ENCODE data around the gene LIN54.
"Not testable (repeated sequence)": the region's sequence is repeated elsewhere in the genome, so short reads cannot be mapped to it uniquely, and the experiment has no call there.

Gene LIN54

DNA sequence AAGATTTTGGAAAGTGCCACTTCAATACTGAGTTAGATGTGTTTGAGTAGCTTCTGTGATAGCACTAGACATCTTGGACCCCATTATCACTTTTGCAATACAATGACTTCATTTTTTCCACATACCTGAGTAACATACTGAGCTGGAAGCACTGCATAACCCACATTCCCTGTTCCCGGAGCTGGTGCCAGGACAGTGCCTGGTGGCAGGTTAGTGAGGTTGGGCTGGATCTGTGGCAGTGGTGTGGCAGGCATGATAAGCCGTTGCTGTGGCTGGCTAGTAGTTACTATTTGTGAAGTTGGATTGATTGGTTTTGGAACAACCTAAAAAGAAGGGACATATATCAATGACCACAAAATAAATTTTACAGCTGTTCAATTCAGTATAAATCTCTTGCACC, 71.2 kb downstream of the LIN54 start:
- no peak for DNase-seq

DNA sequence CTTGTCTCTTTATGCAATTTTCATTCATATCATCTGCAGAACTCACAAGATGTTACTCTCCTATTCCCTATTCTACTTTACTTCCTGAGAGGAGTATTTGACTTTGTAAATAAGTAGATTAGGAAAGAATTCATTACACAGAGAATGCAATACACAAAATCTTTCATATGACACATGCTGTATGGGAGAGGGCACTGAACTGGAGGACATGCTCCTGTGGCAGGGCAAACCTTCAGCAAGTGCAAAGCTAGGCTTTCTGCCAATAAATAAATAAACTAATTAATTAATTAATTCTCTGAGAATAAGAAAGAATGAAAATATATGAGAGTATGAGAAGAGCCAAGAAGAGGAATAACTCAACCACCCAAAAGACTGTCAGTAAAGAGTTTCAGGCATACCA, 76.2 kb downstream of the LIN54 start:
- DNase-seq, result no peak

DNA sequence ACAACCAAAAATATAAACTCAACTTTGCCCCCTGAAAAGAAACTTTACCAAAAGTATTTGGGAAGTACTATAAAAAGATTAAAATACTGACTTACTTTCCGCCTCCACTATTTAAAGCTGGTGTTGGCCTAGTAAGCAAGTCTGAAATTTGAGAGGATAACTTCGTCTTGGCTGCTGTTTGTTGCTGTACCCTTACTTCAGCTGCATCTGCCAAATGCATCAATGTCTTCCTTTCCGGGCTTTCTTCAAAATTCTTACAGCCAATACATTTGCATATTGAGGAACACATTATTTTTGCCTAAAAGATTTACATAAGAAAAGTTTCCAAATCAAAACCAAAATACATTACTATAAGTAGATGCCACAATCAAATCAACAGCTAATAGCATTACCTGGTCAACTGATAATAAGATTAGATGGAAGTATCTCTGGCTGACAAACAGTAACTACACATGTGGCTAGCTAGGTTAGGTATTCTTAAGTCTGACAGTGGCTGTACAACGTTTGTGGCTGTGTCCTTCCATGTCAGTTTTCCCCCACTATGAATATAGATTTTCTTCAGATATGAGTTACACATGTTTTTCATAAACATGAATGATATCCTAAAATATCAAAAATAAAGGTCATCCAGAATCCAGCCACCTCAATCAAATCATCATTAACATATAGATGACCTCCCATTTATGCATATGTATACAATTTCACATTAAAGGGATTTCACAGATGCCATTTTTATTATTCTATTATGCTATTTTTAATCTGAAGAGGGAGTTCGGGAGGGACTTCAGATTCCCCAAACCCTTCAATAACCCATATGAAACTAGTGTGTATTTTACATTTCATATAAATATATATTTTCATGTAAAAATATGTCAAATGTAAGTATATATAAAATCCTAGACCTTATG, 79.5 kb downstream of the LIN54 start:
- DNase-seq, result no peak

DNA sequence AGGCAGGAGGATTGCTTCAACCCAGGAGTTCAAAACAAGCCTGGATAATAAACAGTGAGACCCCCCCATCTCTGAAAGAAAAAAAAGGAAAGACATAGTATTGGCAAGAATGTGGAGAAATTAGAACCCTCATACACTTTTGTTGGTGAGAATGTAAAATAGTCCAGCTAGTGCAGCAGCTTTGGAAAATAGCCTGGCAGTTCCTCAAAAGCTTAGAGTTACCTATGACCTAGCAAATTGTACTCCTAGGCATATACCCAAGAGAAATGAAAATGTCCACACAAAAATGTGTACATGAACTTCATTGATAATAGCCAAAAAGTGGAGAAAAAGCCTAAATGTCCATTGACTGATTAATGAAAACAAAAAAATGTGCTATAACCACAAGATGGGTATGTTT, 88.8 kb downstream of the LIN54 start:
- no peak for DNase-seq

DNA sequence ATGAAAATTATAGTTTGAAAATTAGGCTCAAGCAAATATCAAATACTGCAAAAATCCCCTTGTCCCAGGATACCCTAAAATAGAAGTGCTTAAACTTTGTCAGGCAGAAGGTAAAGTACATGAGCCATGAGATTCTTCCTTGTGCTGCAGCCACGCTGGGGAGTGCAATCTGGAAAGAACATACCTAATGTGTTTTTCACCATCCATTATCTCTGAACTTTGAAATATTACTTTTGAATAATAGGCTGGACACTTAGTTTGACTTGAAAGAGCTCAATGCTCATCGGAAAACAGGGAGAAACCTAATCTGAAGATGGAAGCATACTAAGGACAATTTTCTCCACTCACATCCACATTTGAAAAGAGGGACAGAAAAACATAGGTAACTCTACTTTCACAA, 91.2 kb downstream of the LIN54 start:
- no peak for DNase-seq

DNA sequence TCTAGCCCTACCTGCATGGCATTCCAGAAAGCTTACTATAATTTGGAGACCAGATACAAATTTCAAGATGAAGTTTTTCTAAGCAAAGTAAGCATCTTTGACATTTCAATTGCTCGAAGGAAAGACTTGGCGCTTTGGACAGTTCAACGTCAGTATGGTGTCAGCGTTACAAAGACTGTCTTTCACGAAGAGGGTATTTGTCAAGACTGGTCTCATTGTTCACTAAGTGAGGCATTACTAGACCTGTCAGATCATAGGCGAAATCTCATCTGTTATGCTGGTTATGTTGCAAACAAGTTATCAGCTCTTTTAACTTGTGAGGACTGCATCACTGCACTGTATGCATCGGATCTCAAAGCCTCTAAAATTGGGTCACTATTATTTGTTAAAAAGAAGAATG, 92.5 kb downstream of the LIN54 start:
- no peak for DNase-seq

DNA sequence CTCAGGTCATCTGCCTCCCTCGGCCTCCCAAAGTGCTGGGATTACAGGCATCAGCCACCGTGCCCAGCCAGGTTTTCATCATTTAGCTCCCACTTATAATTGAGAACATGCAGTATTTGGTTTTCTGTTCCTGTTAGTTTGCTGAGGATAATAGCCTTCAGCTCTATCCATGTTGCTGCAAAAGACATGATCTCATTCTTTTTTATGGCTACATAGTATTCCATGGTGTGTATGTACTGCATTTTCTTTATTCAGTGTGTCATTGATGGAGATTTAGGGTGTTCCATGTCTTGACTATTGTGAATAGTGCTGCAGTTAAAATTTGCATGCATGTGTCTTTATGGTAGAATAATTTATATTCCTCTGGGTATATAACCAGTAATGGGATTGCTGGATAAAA, 96.7 kb downstream of the LIN54 start:
- not testable (repeated sequence) for DNase-seq

DNA sequence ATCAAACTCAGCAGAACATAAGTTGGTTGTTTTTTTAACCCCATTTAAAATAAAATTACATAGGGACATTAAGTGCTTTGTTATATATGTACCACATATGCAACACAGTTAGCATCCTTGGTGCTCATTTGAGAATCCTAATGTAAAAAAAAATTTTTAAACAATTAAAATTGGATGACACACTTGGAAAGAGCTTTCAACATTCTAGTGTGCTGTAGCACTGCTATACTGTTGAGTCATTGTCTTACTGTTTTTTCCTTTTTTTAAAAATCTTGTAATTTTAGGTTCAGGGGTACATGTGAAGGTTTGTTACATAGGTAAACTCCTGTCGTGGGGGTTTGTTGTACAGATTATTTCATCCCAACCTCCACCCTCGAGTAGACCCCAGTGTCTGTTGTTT, 97.3 kb downstream of the LIN54 start:
- no peak for DNase-seq

DNA sequence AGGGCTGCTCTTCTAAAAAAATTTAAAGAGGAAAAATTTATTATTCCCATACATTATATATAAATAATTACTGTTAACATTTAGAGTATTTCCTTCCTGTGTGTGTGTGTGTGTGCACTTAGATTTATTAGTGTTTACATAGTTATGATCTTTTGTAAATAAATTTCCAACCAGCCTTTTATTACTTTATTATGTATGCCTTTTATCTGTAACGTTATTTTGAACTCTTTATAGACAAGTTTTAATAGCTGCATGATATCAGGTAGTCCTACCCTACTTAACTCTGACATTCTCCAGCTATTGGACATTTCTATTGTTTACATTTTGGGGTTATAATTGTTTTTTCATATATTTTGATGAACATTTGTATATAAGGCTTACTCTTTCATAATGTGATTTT, 101.3 kb downstream of the LIN54 start:
- no peak for DNase-seq

DNA sequence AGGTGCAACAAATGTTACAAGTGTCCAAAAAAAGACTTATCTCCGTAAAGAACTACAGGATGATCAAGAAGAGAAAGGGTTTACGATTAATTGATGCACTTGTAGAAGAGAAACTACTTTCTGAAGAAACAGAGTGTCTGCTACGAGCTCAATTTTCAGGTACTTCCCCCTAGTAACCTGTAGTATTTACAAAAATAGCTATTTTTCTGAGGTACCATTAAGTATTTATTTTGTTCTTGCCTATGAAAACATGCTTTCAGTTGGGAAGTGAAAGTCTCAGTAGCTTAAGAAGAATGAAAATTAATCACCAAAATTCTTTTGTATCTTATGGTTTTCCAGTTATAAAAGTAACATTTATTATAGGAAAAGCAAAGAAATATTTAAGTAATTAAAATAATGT, 104.2 kb downstream of the LIN54 start:
- no peak for DNase-seq

DNA sequence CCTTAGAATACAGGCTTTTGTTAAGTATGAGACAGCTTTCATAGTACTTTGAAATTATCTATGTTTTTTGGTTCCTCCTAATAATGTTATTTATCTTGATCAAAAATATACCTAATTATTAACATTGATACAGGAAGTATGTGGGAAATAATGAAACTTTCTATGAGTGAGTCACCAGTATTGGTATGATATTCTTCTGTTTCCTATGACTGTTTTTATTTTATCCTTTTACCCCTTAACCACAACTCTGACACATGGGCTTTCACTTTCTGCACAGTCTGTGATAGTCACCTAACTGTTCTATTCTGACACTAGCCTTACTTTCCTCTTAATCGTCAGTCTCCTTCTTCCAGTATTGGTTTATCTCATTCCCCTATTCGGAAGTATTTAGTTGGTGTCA, 105.4 kb downstream of the LIN54 start:
- peak; percentile 31 to 70 (median 68) for DNase-seq

DNA sequence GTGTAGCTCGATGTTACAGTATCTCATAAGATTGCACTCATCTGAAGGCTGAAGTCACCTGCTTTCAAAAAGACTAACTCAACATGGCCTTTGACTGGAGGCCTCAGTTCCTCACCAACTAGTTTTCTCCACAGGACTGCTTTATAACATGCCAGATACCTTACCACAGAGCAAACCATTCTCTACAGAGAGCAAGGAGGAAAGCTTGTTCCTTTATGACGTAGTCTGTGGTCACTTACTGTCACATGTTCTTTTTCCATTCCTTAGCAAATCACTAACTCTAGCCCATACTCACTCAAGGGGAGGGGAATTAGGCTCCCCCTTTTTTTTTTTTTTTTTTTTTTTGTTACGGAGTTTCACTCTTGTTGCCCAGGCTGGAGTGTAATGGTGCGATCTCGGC, 106.9 kb downstream of the LIN54 start:
- DNase-seq, result peak; percentile 2 to 60 (median 39)

DNA sequence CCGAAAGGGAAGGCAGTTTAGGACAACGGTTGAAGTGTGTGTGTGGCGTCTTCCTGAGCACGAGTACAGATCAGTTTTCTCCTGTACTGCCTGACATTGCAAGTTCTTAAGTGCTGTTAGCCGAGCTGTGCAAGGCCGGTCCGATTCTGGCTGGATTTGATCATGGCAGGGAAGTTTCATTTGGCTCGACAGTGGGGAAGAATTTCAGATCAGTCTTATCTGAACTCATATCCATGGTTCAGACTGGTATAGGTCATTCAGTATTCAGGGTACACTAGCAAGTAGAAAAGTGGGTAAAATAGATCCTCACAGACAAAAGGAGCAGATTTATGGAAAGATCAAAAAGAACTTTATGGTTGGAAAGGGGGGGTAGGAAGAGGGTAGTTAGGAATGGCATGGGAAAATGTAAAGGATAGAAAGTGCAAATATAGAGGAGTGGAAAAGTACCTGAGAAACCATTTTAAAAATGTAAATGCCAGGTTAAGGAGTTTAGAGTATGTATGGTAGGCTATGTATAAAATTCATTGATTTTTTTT, 109.4 kb downstream of the LIN54 start:
- DNase-seq, result no peak

DNA sequence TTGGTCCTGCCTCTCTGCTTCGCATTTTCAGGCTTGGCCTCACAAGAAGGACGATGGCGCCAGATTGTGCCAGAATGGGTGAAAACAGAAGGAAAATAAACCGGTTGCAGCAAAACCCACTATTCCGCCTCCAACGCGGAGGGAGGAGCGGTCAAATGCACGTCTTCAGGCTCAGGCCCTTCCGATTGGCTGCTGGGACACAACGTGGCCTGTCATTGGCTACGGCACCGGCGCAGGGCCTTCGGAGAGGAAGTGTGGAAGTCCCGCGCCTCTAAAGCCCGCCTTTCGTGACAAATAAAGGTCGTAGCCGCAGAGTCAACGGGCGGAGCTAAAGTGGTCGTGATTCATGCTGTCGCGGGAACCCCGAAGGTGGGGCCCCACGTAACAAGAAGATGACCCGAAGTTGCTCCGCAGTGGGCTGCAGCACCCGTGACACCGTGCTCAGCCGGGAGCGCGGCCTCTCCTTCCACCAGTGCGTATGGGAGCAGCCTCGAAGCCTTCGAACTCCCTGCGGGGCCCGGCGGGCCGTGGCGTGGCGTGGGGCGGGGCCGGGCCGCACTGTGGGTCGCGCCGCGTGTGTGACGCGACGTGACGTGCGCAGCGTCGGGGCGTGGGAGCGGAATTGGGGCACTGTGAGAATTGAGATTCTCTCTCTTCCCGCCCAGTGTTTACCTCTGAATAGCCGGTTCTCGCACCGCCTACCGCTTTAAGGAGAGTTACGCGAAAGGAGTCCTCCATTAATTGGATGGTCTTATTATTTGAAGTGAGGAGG, 110.0 kb downstream of the LIN54 start, which contains the start of gene THAP9:
TSS of gene THAP9 (plus strand) at position 325 of the 772 bp plus-strand sequence. CDS start at position 393, 68 bp downstream.
- DNase-seq, result peak; percentile 99 to 100 (median 100)

DNA sequence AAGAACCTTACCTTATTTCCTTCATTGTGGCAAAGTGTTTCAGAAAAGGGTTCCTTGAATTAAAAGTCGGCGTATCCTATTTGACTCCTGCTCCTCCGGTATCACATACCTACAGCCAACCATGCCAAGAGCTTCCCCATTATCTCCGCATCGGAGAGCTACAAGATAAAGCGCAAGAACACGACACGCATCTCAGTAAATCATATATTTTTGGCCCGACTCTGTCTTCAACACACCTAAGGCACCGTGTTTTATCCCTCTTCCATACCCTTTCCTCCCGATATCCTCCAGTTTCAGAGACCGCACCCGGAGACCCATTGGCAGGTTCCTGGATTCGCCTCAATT, 110.6 kb downstream of the LIN54 start:
- peak in 1 of 3 donors; percentile 20 for DNase-seq

DNA sequence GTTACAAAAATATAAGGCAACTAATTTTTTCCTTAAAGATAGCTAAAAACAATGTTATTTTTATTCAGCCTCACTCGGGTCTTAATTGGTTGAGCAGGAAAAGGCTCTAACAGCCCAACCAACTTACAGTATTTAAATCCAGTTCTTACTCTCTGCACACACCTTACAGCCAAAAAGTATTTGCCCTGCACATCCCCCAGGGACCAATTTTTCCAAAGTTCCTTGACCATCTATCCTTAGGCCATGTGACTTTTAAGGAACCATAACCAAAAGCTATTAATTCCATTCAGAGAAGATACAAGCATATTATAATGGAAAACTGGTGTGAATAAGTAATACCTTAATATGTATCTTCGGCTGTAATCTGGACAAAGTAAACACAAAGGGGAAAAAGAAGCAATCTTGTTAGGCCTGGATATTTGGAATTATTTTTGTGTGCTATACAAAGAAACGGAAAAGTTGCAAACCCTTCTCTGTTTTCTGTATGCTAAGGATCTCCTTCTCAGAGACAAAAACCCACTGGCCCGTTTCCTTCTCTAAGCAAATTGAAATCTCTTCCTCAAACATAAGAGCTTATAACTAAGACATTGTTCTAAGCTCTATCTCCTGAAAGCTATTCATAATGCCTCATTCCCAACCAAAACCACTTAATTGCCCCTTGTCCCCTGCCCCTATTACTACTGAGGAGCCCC, 111.1 kb downstream of the LIN54 start:
- peak; percentile 34 to 40 (median 37) for DNase-seq

DNA sequence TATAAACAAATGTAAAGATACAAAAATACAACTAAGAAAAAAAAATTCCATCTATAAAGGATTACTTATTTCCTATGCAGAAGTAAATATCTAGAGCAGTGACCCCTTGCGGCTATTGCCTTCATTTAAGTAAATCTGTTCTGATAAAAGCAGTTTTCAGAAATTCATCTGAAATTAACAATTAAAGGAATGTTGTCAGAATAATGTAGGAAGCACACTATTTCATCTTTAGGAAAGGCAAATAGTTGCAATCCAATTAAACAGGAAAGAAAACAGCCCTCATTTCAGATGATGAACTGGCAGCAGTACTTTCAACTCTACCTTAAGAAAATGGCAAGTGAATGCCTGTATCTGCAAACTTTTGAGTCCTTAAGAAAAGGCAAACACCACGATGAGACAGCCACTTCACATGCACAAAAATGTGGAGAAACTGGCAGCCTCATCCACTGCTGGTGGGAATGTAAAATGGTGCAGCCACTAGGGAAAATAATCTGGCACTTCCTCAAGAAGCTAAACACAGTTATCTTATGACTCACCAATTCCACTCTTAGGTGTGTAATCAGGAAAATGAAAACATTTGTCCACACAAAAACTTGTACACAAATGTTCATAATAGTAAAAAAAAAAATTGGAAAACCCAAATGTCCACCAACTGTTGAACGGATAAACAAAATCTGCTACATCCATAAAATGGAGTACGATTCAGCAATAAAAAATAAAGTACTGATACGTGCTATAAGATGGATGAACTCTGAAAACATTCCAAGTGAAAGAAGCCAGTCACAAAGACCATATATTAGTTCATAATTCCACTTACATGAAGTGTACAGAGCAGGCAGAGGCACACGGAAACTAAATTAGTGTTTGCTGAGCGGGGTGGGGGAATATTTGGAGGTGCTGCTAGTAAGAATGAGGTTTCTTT, 112.0 kb downstream of the LIN54 start:
- DNase-seq, result peak; percentile 59 to 67 (median 63)

DNA sequence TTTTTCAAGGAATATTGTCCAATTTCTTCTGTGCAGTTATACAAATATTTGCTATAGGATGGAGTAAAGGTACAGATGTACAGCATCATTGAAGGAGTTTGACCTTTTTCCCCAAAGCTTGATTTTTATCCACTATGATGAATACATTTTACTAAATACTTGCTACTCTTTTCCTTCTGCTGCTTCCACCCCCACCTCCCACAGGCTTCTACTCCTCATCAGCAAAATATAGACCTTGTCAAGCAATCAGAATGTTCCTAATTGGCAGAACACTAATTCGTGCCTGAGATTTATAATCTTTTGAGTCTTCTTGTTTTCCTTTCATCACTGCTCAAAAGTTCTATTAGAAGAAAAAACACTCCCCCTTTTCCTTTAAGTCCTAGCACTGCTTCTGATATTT, 113.9 kb downstream of the LIN54 start:
- no peak for DNase-seq

DNA sequence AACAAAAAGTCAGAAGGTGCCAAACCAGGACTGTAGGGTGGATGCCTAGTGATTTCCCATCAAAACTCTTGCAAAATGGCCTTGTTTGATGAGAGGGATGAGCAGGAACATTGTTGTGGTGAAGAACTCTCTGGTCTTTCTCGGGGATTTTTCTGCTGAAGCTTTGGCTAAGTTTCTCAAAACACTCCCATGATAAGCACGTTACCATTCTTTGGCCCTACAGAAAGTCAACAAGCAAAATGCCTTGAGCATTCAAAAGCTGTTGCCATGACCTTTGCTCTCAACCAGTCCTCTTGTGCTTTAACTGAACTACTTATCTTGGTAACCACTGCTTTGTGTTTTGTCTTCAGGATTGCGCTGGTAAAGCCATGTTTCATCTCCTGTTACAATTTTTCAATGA, 116.7 kb downstream of the LIN54 start:
- DNase-seq, result no peak

DNA sequence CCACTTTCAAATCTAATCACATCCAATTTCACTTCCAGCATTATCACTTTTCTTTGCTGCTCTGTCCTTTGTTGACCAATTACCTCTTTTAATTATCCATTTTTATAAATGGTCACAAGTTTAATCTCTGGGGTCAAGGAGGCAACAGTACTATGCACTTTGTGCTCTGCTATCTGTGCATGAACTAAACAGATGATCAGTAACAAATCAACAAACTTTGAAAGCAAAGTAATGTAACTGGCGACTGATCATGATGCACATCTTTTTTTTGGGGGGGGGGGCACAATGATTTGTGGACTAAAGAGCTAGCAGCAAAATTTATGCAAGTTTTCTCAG, 118.2 kb downstream of the LIN54 start:
- no peak for DNase-seq

DNA sequence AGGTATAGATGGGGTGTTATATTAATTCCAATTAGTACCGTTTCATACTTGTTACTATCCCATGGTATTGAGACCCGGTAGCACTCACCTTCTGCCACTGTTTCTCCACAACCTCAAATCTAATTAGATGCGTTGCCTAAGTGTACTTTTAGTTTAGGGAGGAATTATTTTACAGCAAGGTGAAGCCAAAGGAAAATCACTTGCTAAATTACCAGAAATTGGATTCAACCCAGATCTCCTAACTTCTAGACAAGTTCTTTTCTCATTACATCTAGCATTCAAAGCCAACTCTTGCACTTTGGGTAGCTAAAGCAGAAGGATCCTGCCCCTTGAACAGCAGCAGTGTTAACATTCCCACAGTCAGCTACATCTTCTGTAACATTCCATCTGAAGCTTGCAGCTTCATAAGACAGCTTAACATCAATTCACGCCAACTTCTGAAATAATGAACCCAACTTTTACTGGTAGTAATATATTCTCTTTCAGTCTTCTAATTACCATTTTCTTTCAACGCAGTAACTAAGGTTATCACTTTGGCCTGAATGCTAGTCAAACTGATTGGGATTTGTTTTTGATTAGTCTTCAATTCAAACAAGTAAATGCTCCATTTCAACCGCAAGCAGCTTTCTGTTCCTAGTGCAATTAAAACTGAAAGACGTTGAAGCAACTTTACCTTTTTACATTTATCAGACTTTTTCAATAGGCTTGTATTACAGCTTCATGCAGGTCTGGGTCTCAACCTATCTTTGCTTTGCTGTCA, 118.7 kb downstream of the LIN54 start:
- no peak for DNase-seq

Data from suppressor macrophage treated with lipopolysaccharide for 1 hour (primary cell).